Endothelial cell of umbilical vein (primary cell): ENCODE measurements around the gene EXOC6. TPM values are rescaled to one million over a fixed set of nuclear protein-coding genes. Genes with fewer than 3 reads are reported as not detected.

Source experiments
- BruUV-seq: library from RNA; stranded (reverse); fragments of 400-500 nt; replicated peaks from 2 replicates; lab custom pipeline; 2021; lab: Mats Ljungman, UMichigan
- CTCF ChIA-PET: fragments of 300-600, 350-600 bp; sonication (Branson Sonifier 250); formaldehyde crosslinking; loops from one replicate; lab custom pipeline; 2021; ENCODE audit warnings: antibody characterized with exemption, inconsistent platforms; lab: Charles Lee
- POLR2A ChIA-PET: fragments of 300-600, 350-600 bp; sonication (Branson Sonifier 250); formaldehyde crosslinking; loops from one replicate; lab custom pipeline; 2021; ENCODE audit warnings: antibody characterized with exemption, inconsistent platforms; lab: Charles Lee
- DNase-seq: peaks from one replicate; pipeline ENCODE4 v3.0.0-alpha.2; 2011; ENCODE audit warnings: low read depth, low spot score
- FAIRE-seq: peaks from 2 replicates; lab custom pipeline; 2011; peaks lifted over from hg19 to GRCh38; lab: Jason Lieb, UNC
- H2AFZ ChIP-seq: 2 replicates; pipeline ENCODE4 v1.6.0; 2012; ENCODE audit warnings: low read depth, low read length, control low read depth, inconsistent platforms
- H3K27ac ChIP-seq: 2 replicates; pipeline ENCODE4 v1.5.1; 2011; ENCODE audit warnings: low read depth, mild to moderate bottlenecking, control low read depth, low read length, moderate library complexity; ENCODE audit not compliant: insufficient read depth
- H3K27me3 ChIP-seq, 2 experiments: 2 replicates each; pipeline versions ENCODE4 v1.6.0 to v1.6.1; 2011; ENCODE audit warnings: low read length in 2 of 2, mixed read lengths in 1 of 2; ENCODE audit not compliant: control insufficient read depth in 2 of 2, insufficient read depth in 2 of 2
- H3K36me3 ChIP-seq, 2 experiments: 2 replicates in 1 of 2; 3 replicates in 1 of 2; pipeline ENCODE4 v1.5.1; 2011; ENCODE audit warnings: low read length in 2 of 2, mild to moderate bottlenecking in 1 of 2, moderate library complexity in 1 of 2; ENCODE audit not compliant: control insufficient read depth in 2 of 2, insufficient read depth in 2 of 2; ENCODE audit errors: extremely low read depth in 1 of 2
- H3K4me1 ChIP-seq: 3 replicates; pipeline ENCODE4 v1.5.1; 2011; ENCODE audit warnings: mild to moderate bottlenecking, low read length; ENCODE audit not compliant: control insufficient read depth, insufficient read depth; ENCODE audit errors: extremely low read depth
- H3K4me2 ChIP-seq: 2 replicates; pipeline ENCODE4 v1.6.1; 2011; ENCODE audit warnings: low read length, control low read depth, mixed read lengths; ENCODE audit not compliant: insufficient read depth
- H3K4me3 ChIP-seq, 3 experiments: fragments of 200-600 bp in 1 of 3; sonication (generic), shearing (Covaris generic) in 1 of 3; replicated peaks in 1 of 3; 2 replicates each; pipeline ENCODE4 v1.5.1; 2011 to 2016; ENCODE audit warnings: control low read depth in 3 of 3, low read length in 3 of 3, mild to moderate bottlenecking in 2 of 3, inconsistent platforms in 1 of 3, low read depth in 1 of 3, moderate library complexity in 1 of 3; ENCODE audit not compliant: insufficient read depth in 1 of 3
- H3K79me2 ChIP-seq: 2 replicates; pipeline ENCODE4 v1.6.0; 2012; ENCODE audit warnings: low read length, inconsistent platforms; ENCODE audit not compliant: control insufficient read depth, insufficient read depth
- H3K9ac ChIP-seq: replicated peaks from 2 replicates; pipeline ENCODE3; 2011; ENCODE audit warnings: low read length, control low read depth; ENCODE audit not compliant: insufficient read depth; ENCODE audit errors: extremely low read depth
- H3K9me1 ChIP-seq: replicated peaks from 3 replicates; pipeline ENCODE4 v1.6.0; 2011; ENCODE audit warnings: mild to moderate bottlenecking, low read length; ENCODE audit not compliant: control insufficient read depth, insufficient read depth; ENCODE audit errors: extremely low read depth
- H3K9me3 ChIP-seq: replicated peaks from 2 replicates; pipeline ENCODE4 v1.5.1; 2012; ENCODE audit warnings: low read length, inconsistent platforms; ENCODE audit not compliant: control insufficient read depth, insufficient read depth
- H4K20me1 ChIP-seq: replicated peaks from 2 replicates; pipeline ENCODE3; 2011; ENCODE audit warnings: mild to moderate bottlenecking, low read length; ENCODE audit not compliant: control insufficient read depth, insufficient read depth; ENCODE audit errors: extremely low read depth
- FOS ChIP-seq: IDR thresholded peaks from 2 replicates; pipeline ENCODE4 v1.6.1; 2011; ENCODE audit warnings: mild to moderate bottlenecking, low read length, moderate library complexity, borderline replicate concordance; ENCODE audit not compliant: insufficient read depth
- GATA2 ChIP-seq: IDR thresholded peaks from 2 replicates; pipeline ENCODE4 v1.7.0; 2011; ENCODE audit warnings: low read depth, mild to moderate bottlenecking, moderate library complexity, mixed read lengths, low read length; ENCODE audit not compliant: insufficient read length, insufficient read depth
- JUN ChIP-seq: IDR thresholded peaks from 2 replicates; pipeline ENCODE4 v1.6.1; 2011; ENCODE audit warnings: borderline replicate concordance, low read depth; ENCODE audit not compliant: insufficient read length, insufficient read depth
- MYC ChIP-seq: IDR thresholded peaks from one replicate; pipeline ENCODE4 v1.6.1; 2011; ENCODE audit warnings: mild to moderate bottlenecking, low read depth, low read length
- POLR2A ChIP-seq: IDR thresholded peaks from 2 replicates; pipeline ENCODE4 v1.6.1; 2012; ENCODE audit warnings: low read depth, mild to moderate bottlenecking, control low read depth, low read length
- POLR2AphosphoS5 ChIP-seq: IDR thresholded peaks from 2 replicates; pipeline ENCODE4 v1.6.1; 2012; ENCODE audit warnings: low read depth, mild to moderate bottlenecking, control low read depth, low read length, moderate library complexity; ENCODE audit not compliant: insufficient read depth
- dilution Hi-C: fragments of 300-500 bp; cut with MboI; formaldehyde crosslinking; loops from one replicate; pipeline ENCODE4 v1.15.0; 2019; ENCODE audit warnings: low sequenced_read_pairs; ENCODE audit not compliant: extremely low pct_ligation_motif_present
- intact Hi-C: fragments of 100-400 bp; cut with micrococcal nuclease; formaldehyde crosslinking; loops from one replicate; pipeline ENCODE4 v1.10.0; 2022
- polyA plus RNA-seq, 4 experiments: library from polyadenylated mRNA; depleted of rRNA in 3 of 4; stranded (reverse) in 3 of 4; unstranded in 1 of 4; fragments of >200 nt; gene quantifications; 2 replicates each; pipeline versions ENCODE4 v1.2.1 to v1.2.3, GENCODE V29; 2011 to 2012; ENCODE audit warnings: missing spikeins in 1 of 4
- total RNA-seq: library from RNA; stranded (reverse); gene quantifications from 2 replicates; pipeline ENCODE4 v1.2.3, GENCODE V29; 2021
- TF ChIP-seq, protein P1 (sequence below), 2 donors: IDR thresholded peaks; 1 replicate in 1 of 2; 2 replicates in 1 of 2; pipeline ENCODE4 v1.5.1; 2011; ENCODE audit warnings: low read length in 2 of 2, mild to moderate bottlenecking in 2 of 2, moderate library complexity in 2 of 2, control low read depth in 1 of 2, inconsistent platforms in 1 of 2, low read depth in 1 of 2; ENCODE audit not compliant: insufficient read depth in 1 of 2; ENCODE audit errors: extremely low read depth in 1 of 2
- TF ChIP-seq, protein P2 (sequence below): IDR thresholded peaks from 2 replicates; pipeline ENCODE4 v1.6.1; 2011; ENCODE audit not compliant: insufficient read depth, insufficient read length

Gene EXOC6
- total and polyA plus RNA-seq, 2 donors (not counting 3 experiments of a cell fraction or from before 2014, with no cell fraction given), result 72.6 to 108 TPM

DNA sequence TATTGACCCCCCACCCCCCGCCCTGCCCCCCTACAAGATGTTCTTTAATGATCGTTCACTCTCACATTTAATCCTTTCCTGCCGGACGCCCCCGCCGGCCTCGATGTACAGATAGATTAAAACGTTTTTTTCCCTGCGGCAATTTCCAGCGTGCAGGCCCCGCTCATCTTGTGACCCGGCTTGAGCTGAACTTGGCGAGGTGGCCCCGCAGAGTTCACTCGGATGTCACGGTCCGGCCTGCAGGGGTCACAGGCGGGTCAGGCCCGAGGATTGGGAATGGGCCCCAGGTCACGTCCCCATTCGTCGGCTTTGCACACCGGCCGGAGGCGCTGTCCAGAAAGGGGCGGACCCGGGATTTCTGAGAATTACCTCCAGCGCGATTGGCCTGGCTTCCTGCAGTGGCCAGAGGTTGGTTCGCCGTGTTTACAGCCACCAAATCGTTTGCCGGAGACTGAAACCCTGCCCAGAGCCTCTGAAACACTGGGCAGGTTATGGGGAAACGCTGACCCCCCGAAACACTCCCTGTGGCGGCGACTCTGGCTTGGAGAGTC lies 223.4 kb downstream of the EXOC6 start:
- BruUV-seq, result no TSS peak
- Histone ChIP-seq H3K27me3 (peaks cover 41 to 54% of the 10 kb centered on the region in 2 experiments), H3K9me1 (no peaks in the 10 kb centered on the region), H3K4me1 (peaks cover 36% of the 10 kb centered on the region), H3K27ac (no peak overlapping the region), H3K9ac (no peak overlapping the region), H3K9me3 (no peaks in the 10 kb centered on the region), H3K4me3 (no peak overlapping the region), H3K4me2 (peak overlapping the region; percentile 7), H2AFZ (no peak overlapping the region), H3K79me2 (no peaks in the 10 kb centered on the region), H3K36me3 (peaks cover 0 to 4% of the 10 kb centered on the region in 2 experiments), H4K20me1 (peaks cover 3% of the 10 kb centered on the region)
- intact Hi-C loops, result no loop called here
- FAIRE-seq (peak; percentile 8), DNase-seq (no peak)
- CTCF ChIA-PET, result interaction anchor here (0.6 to 1.2 kb wide), 2 partner anchors 106 to 462 kb away, joined by 3 read pairs; no protein-coding TSS in a partner anchor
- POLR2A ChIA-PET, result no interaction called here
- dilution Hi-C loops, result no loop called here
- TF ChIP-seq, protein P1, sequence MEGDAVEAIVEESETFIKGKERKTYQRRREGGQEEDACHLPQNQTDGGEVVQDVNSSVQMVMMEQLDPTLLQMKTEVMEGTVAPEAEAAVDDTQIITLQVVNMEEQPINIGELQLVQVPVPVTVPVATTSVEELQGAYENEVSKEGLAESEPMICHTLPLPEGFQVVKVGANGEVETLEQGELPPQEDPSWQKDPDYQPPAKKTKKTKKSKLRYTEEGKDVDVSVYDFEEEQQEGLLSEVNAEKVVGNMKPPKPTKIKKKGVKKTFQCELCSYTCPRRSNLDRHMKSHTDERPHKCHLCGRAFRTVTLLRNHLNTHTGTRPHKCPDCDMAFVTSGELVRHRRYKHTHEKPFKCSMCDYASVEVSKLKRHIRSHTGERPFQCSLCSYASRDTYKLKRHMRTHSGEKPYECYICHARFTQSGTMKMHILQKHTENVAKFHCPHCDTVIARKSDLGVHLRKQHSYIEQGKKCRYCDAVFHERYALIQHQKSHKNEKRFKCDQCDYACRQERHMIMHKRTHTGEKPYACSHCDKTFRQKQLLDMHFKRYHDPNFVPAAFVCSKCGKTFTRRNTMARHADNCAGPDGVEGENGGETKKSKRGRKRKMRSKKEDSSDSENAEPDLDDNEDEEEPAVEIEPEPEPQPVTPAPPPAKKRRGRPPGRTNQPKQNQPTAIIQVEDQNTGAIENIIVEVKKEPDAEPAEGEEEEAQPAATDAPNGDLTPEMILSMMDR (IDR thresholded peaks at IDR 0.05; ENCODE audit: extremely low read depth in 1 of 2, insufficient read depth in 1 of 2, low read depth in 1 of 2, low read length in 2 of 2), result peak in 1 of 2 donors; percentile 6
- TF ChIP-seq MYC (no peak), JUN (no peak), FOS (no peak), GATA2 (no peak), POLR2AphosphoS5 (no peak), POLR2A (no peak)
- TF ChIP-seq, protein P2, sequence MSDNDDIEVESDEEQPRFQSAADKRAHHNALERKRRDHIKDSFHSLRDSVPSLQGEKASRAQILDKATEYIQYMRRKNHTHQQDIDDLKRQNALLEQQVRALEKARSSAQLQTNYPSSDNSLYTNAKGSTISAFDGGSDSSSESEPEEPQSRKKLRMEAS, result no peak
